Measurements from ENCODE around the gene OGFR.
A peak's percentile ranks its signal among the peaks of the same experiment; 100 is the strongest.

Gene OGFR

GRCh38 chr20:62825986-62826645 lies 21.5 kb downstream of the OGFR start:
- no peak for DNase-seq (ENCODE audit: low read depth in 2 of 2)

GRCh38 chr20:62826646-62827310 lies 22.1 kb downstream of the OGFR start:
- DNase-seq (ENCODE audit: low read depth in 2 of 2) = no peak

- no peak for DNase-seq (ENCODE audit: low read depth in 2 of 2)
Observed at GRCh38 chr20:62827311-62828038, 22.8 kb downstream of the OGFR start.

GRCh38 chr20:62828051-62828450 lies 23.4 kb downstream of the OGFR start:
- no peak for DNase-seq (ENCODE audit: low read depth in 2 of 2)

GRCh38 chr20:62828511-62829230 lies 24.0 kb downstream of the OGFR start:
- DNase-seq (ENCODE audit: low read depth in 2 of 2) = no peak

- DNase-seq (ENCODE audit: low read depth in 2 of 2) = no peak
Observed at GRCh38 chr20:62829231-62830230, 24.9 kb downstream of the OGFR start.

GRCh38 chr20:62830251-62830650 lies 25.6 kb downstream of the OGFR start:
- no peak for DNase-seq (ENCODE audit: low read depth in 2 of 2)

GRCh38 chr20:62830821-62831220 lies 26.2 kb downstream of the OGFR start:
- no peak for DNase-seq (ENCODE audit: low read depth in 2 of 2)

GRCh38 chr20:62831361-62831788 lies 26.7 kb downstream of the OGFR start:
- DNase-seq (ENCODE audit: low read depth in 2 of 2) = no peak

- DNase-seq (ENCODE audit: low read depth in 2 of 2) = no peak
Observed at GRCh38 chr20:62831854-62832211, 27.2 kb downstream of the OGFR start.

GRCh38 chr20:62832212-62832922 lies 27.7 kb downstream of the OGFR start:
- peak in 1 of 2 donors; percentile 17 for DNase-seq (ENCODE audit: low read depth in 2 of 2)

GRCh38 chr20:62832951-62833391 lies 28.3 kb downstream of the OGFR start:
- no peak for DNase-seq (ENCODE audit: low read depth in 2 of 2)

- DNase-seq (ENCODE audit: low read depth in 2 of 2) = no peak
Observed at GRCh38 chr20:62834967-62835730, 30.5 kb downstream of the OGFR start.

GRCh38 chr20:62835931-62836861 lies 31.6 kb downstream of the OGFR start:
- DNase-seq (ENCODE audit: low read depth in 2 of 2) = no peak

GRCh38 chr20:62836967-62837490 lies 32.4 kb downstream of the OGFR start:
- no peak for DNase-seq (ENCODE audit: low read depth in 2 of 2)

- no peak for DNase-seq (ENCODE audit: low read depth in 2 of 2)
Observed at GRCh38 chr20:62837790-62838127, 33.1 kb downstream of the OGFR start.

GRCh38 chr20:62838128-62838891 lies 33.7 kb downstream of the OGFR start:
- DNase-seq (ENCODE audit: low read depth in 2 of 2) = no peak

- DNase-seq (ENCODE audit: low read depth in 2 of 2) = no peak
Observed at GRCh38 chr20:62839261-62839660, 34.6 kb downstream of the OGFR start.
